GM18499 (cell line): Measurements from ENCODE around the gene C3orf62.

Experiments used
- ATAC-seq: cut with Tn5 transposase; IDR thresholded peaks from one replicate; pipeline ENCODE4 v1.9.1; 2021; ENCODE audit warnings: moderate number of reproducible peaks; ENCODE audit not compliant: insufficient read depth, unreplicated experiment

The C3orf62 gene

DNA sequence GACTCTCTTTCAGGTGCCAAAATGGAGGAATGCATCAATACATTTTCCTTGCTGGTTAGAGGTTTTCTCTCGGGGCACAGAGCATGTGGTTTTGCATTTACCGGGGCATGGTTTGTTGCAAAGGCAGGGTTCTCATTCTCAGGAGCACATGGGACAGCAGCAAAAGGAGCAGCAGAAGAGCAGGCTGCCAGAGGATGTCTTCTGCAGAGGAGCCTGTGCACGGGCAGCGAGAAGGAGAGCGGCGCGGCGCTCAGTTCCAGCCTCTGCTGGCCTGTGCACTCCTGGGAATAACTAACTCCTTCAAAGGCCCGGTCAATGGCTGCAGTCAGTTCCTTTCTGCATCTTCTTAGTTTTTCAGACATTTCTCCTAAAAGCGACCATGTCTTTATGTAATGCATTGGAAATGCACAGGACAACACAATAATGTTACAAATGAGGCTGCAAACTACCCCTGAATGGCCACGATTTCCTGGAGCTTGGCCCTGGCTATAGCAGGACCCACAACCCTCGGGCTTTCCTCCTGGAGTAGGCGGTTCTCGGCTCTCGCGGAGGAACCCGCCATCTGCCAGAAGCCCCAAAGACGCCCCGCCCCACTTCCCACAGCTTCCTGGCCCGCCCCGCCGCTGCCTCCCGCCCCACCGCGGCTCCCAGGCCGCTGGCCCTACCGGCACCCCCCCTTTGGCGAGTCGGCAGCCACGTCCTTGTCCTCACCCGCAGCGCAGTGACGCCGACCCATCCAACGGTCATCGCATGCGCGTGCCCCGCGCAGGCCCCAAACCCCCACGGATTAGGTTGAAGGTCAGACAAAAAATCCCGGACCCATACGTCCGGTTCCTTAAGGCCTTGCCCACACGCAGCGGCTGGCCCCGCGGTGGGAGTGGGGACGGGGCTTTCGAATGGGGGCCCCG, at the start of gene C3orf62:
Gene C3orf62, minus strand, starts transcription at position 758 of the 908 bp plus-strand sequence. Its CDS starts 360 bp downstream, at position 398.
- no peak for ATAC-seq

DNA sequence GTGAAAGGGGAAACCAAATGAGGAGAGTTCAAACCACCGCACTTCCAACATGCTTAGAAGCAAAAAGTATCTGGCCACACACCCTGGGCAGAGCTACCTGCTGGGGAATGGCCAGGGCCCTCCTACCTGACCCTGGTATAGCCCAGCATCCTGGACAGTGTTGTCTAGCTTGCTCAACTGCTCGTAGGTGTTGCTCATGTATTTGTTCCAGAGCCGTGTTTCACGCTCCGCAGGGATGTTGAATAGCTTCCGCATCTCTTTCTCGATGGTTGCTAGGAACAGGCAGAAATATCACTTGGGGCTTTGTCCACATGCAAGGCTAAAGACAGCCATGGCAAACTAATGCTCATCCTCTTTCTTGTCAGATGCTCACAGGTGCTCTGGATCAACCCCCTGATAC, 47.7 kb upstream of the C3orf62 start:
- no peak for ATAC-seq

DNA sequence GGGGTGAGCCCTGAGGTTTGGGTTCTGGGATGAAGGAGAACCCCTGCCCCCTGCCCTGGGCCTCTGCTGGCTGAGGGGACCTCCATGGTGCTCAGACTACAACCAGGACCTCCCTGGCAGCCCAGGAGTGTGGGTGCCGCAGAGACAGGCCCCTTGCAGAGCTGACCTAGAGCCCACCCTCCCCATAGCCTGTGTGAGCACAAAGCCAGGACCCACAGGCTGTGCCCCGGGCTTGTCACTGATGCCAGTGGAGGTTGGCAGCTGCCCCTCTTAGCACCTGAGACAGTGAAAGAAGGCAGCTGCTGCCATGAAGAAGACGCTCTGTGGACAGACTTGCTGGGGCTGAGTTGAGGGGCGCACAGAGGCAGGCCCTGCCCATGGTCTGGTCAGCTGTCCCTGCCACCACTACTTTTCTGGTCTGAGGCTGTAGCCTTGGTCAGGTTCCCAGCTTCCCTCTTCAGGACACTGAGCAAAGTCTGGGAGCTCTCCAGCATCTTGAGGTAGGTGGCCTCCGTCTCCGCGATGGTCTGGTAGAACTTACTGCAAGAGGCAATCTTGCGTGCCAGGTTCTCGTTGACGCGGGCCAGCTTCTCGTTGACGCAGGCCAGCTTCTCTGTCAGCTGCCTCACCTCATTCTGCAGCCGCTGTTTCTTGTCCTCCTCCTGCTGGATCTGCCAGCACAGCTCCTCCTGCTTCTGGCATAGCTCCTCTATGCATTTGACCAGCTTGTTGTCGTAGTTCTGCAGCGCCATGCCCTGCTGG, 39.8 kb upstream of the C3orf62 start:
- ATAC-seq = no peak

DNA sequence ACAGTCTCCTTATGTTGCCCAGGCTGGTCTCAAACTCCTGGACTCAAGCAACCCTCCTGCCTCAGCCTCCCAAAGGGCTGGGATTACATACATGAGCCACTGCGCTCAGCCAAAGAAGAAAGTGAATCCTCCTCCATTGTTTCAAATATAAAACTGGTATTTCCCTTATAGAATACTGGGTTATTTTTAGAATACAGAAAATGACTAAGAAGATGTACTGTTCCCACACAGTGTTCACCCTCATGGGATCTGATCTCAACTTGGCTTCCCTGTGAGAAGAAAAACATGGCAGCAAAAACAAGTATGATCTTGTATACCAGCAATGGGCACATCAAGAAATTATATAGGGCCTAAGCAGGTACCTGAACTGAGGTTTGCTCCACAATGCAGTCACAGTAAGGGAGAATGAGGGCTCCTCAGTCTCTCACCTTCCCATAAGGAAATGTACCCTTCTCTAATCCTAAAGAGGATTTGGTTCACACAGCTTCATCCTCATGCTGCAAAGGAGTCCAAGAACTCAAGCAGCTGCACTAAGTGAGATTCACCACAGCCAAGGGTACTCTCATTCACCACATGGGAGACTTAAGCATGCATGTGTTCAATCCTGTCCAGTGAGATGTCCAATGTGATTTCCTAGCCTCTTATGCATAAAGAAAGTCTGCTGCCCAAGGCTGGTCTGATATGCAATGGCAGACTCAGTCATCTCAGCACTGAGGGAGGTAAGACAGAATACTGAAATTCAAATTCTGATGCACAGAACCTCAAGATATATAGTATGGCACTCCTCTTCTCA, 37.1 kb upstream of the C3orf62 start:
- ATAC-seq = no peak

DNA sequence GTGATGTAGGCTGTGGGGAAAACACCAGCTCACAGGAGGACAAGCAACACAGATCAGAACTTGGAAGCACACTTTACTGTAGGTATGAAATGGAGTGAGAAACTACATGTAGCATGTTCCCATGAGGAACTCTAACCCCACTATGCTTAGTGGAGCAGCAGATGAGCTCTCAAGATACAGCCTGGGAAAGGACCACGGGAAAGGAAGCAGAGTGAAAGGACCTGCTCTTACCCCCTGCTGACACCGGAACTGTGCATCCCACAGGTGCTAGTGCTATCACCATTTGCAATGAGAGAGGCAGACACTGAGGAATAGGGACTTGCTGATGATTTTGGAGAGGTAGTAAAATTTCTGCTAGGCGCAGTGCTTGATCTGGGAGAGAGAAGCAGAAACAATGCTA, 34.3 kb upstream of the C3orf62 start:
- no peak for ATAC-seq

GRCh38 chr3:49310677-49311076, 33.6 kb upstream of the C3orf62 start:
- ATAC-seq = no peak

- no peak for ATAC-seq
These were observed 28.6 kb upstream of the C3orf62 start for GRCh38 chr3:49305608-49306007.

- ATAC-seq = no peak
These were observed 25.6 kb upstream of the C3orf62 start for GRCh38 chr3:49302613-49303012.

GRCh38 chr3:49300595-49300994, 23.6 kb upstream of the C3orf62 start:
- no peak for ATAC-seq

DNA sequence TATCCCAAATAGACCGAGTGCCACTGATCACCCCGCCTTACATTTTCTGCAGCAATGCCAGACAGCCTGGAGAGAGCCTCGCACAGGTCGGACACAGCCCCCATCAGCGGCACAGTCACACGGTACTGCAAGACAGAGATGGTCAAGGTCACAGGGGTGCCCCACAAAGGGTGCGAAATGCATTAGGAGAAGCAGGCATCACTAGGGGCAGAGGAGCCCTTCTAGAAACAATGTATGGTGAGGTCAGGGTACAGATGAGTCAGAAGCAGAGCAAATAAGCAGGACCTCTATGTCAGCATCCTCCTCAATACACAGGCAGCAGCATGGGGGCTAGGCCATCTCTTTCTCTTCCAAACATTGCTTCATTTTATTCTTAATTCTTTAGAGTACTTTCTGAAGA, 21.5 kb upstream of the C3orf62 start:
- no peak for ATAC-seq

- ATAC-seq = no peak
These were observed 19.9 kb upstream of the C3orf62 start for GRCh38 chr3:49296781-49297411.

DNA sequence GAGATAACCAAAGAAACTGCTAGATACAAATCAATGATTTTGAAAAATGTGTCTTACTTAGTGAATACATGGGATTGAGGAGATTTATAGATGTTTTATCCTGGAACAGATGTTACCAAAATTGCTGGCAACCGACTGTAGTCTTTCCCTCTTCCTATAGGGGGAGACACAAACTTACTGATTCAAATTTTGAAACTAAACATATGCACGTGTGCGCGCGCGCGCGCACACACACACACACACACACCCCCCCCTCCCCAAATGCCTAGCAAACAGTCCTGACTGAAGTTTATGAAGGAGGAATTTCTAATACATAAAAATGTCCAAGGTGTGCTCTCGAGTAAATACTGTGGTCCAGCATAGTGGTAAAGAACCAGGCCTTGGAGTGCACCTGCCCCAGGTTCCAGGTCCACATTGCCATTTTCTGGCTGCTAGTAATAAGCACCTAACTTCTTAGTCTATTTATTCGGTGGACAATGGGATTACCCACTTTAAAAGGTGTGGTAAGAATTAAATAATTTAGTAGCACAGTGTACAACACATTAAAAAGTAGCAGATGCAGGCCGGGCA, 18.5 kb upstream of the C3orf62 start:
- no peak for ATAC-seq

GRCh38 chr3:49294343-49294742, 17.3 kb upstream of the C3orf62 start:
- ATAC-seq = no peak

- ATAC-seq = no peak
These were observed 7.0 kb upstream of the C3orf62 start for GRCh38 chr3:49283997-49284396.

- ATAC-seq = no peak
These were observed 2.3 kb upstream of the C3orf62 start for GRCh38 chr3:49279376-49279775.

- no peak for ATAC-seq
These were observed 1.5 kb upstream of the C3orf62 start for GRCh38 chr3:49278548-49278947.

- ATAC-seq = no peak
These were observed 347 bp upstream of the C3orf62 start for GRCh38 chr3:49277383-49277775.

GRCh38 chr3:49273825-49274532, 3.1 kb downstream of the C3orf62 start:
- no peak for ATAC-seq

- no peak for ATAC-seq
These were observed 6.0 kb downstream of the C3orf62 start for GRCh38 chr3:49271047-49271446.
